ENCODE measurements around the gene CCDC6. TPM values are rescaled to one million over a fixed set of nuclear protein-coding genes. Genes with fewer than 3 reads are reported as not detected.
"Not testable (repeated sequence)": the region's sequence is repeated elsewhere in the genome, so short reads cannot be mapped to it uniquely, and the experiment has no call there.

Gene CCDC6
- total RNA-seq, 1 experiment from 2014 or later, result 13.2 TPM

DNA sequence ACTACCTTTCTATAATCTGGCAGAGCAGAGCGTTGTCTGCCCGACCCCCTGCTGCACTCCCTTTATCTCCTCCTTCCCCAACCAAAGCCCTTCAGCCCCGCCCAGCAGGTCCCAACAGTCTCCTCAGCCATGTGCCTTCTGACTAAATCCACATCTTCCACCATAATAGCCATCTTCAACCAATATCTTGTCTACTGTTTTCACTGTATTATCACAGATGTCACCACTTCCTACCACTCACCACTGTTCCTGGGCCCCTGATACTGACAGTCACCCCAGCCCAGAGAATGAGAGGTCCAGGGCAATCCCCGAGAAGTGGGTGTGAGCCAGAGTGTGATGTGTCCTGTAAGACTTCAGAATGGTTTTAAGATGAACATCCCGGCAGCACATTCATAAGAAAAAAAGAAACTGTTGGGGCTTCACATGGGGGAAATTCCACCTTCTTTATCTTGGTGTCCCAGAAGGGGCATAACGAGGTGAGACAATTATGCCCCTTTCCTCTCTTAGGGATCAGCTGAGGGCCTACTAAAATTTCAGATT is 25.3 kb downstream of the CCDC6 start:
- no peak for DNase-seq (ENCODE audit: low read depth)

DNA sequence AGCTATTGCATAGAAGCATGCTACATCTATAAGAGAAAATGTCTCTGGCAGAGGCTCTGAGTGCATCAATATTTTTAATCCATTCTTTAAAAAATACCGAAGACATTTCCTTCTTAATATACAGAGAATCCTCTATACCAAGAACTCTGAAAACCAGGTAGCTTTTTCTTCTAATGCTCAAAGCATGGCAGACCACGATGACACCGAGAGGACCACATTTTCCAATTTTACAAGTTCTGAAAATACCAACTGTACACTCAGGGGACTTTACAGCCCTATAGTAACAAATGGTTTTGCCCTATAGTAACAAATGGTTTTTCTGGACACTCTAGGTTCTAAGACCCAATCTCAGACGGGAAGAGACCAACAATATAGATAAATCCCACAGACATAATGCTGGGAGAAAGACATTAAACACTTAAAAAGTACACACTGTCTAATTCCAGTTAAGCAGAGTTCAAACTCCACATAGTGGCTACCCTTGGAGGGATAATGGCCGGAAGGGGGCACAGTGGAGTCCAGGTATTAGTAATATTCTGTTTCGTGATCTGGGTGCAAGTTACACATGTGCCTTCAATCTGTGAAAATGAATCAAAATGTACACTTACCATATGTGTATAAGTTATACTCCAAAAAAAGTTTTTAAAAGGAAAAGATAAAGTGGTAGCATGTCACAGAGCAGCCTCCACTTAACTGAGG is 26.2 kb downstream of the CCDC6 start:
- no peak for DNase-seq (ENCODE audit: low read depth)

DNA sequence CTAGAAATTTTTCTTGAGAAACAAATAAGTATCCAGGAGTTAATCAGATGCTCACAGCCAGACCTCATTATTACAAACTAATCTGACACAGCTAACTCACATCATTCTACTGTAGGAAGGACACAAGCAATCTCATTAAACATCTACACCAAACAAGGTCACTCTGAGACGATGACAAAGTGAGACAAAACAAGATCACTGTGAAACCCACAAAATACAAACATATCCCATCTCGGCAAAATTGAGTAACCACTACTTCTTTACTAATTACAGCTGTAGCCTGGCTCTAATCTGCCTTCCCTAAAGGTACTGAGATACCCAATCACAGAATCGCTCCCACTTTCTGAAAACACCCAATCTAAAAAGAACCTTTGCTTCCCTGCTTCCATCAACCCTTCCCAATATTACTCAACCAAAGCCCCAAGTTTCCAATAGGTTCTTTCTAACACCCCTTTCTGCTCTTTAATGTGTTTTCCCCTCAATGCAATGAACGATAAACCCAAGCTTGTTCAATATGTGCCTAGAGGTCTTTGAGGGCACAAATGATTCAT is 26.9 kb downstream of the CCDC6 start:
- no peak for DNase-seq (ENCODE audit: low read depth)

DNA sequence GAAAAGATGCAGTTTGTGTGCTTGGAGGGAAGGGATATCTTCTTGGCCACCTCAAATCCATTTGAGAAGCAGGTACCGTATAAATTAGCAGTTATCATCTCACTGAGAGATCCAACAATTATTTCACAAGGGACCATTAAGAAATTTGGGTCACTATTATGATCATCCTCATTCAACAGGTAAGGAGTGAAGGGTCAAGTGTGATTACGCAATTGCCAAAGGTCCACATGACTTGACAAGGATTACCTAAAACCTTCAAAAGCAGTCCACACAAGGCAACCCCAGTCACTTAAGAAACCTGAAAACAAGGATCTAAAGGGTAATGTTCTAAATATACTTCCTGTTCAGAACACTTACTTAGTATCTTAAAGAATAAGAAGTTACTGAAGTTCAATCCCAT is 27.4 kb downstream of the CCDC6 start:
- DNase-seq (ENCODE audit: low read depth), result no peak

DNA sequence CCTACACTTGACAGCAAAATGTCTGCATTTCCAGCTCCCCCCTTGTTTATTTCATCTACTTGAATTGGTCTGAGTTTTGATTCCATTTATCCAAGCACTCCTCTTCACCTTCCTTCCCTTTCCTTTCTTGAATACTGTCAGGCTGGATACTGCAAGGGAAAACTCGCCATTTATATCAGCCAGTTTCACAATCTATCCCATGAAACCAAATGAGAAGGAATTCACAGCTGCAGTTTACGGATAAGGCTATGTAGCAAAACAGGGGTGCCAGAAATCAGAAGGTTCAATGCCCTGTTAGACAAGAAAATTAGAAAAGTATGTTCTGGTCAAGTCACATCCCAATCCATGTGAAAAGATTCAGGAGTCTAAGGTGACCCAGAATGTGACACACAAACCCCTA is 28.1 kb downstream of the CCDC6 start:
- DNase-seq (ENCODE audit: low read depth), result no peak

DNA sequence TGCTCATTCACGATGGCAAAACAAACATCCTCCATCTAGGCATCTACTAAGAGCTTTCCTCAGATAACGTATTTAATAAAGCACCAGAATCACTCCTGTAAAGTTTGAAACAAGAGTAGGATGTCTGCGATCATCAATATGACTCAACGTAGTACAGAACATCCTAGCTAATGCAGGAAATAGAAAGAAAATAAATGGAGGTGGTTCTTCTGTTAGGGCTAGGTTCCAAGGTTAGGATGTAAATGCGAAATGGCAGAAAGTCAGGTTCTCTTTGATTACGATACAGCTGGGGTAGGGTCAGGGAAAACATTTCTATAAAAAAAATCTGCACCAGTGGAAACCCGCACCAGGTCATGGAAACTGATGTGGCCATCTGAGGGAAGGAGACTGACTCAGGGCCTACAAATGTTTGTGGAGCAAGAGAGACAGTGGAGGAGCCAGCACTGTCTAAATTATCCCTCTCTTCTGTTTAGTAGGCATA is 29.1 kb downstream of the CCDC6 start:
- DNase-seq (ENCODE audit: low read depth), result no peak

DNA sequence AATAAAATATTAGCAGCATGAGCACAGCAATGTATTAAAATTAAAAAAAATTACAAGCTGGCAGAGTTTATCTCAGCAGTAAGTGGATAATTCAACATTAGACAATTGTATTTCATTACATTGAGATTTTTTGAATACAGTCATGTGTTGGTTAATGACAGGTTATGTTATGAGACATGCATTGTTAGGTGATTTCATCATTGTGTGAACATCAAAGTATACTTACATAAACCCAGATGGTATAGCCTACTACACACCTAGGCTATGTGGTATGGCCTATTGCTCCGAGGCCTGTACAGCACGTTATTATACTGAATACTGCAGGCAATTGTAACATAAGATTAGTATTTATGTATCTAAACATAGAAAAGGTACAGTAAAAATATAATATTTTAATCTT is 29.7 kb downstream of the CCDC6 start:
- DNase-seq (ENCODE audit: low read depth), result no peak

DNA sequence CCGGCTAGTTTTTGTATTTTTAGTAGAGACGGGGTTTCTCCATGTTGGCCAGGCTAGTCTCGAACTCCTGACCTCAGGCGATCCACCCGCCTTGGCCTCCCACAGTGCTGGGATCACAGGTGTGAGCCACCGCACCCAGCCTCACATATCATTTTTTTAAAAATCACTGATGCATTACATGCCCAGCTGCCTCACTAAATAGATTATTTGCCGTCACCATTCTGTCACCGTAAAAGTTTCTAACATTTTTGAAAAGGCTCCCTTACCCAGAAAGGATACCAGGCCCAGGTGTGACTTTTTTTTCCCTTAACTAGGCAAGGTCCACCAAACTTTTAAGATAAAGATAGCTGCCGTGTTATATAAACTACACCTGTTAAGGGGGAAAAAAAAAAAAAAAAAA is 30.1 kb downstream of the CCDC6 start:
- DNase-seq (ENCODE audit: low read depth), result not testable (repeated sequence)

DNA sequence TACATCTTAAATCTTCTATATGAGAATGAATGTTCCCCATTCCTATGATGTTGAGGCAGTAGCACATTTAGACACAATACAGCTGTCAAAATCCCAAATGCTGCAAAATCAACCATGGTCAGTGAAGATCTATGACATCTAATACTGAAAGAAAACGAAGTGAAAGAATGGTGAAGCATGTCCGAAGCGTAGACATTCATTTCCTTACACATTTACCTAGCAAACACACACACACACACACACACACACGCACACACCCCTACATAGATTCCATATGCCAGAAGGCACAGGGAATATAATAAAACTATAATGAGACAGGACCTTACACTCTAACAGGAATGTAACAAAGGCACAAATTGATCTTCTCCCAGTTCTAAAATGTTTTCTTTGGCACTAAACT is 32.5 kb downstream of the CCDC6 start:
- no peak for DNase-seq (ENCODE audit: low read depth)

DNA sequence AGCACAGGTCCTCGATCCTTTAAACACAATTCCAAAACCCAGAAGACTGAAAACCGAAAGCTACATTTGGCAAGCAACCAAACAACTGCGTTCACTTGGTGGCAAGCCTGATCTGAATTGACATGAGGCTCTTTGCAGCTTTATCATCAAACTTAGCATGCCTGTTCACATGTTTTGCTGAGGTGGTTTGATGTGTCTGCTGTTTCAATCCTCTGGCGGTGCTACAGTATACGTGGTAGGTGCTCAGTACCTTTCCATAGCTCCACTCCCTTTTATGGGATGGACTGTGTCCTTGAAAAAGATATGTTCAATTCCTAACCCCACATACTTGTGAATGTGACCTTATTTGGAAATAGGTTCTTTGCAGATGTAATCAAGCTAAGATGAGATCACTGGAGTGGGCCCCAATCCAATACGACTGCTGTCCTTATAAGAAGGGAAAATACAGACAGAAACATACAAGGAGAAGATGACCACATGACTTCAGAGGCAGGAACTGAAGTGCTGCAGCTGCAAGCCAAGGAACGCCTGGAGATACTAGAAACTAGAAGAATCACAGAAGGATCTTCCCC is 33.4 kb downstream of the CCDC6 start:
- peak; percentile 79 for DNase-seq (ENCODE audit: low read depth)

DNA sequence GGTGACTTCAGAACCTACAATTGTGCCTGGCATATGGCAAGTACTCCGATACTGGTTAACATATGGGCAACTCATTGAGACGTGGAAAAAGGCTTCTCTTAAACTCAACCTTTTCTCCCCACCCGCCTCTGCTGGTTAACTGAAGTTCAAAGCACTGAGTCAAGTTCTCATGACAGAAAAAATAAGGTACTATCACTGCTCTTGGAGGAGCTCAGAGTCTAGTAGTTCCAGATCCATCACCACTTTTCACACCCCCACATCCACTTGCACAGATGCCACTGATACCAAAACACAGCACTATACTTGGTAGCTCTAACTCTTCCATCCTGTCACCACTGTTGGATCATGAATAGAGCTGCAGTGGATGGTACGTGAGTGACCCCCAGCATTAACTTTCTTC is 36.2 kb downstream of the CCDC6 start:
- no peak for DNase-seq (ENCODE audit: low read depth)

DNA sequence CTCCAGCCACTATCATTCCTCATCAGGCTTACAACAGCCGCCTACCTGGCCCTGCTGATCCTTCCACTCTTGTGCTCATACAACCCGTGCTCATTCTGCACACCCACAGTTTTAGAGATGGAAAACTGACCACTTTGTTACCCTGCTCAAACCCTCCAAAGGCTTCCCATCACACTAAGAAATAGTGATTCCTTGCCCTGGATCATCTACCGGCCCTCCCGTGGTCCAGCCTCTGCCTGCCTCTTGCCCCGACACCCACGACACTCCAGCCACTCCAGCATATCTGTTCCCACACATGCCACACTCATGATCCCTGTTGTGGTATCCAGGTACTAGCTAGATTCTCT is 36.8 kb downstream of the CCDC6 start:
- DNase-seq (ENCODE audit: low read depth), result no peak

DNA sequence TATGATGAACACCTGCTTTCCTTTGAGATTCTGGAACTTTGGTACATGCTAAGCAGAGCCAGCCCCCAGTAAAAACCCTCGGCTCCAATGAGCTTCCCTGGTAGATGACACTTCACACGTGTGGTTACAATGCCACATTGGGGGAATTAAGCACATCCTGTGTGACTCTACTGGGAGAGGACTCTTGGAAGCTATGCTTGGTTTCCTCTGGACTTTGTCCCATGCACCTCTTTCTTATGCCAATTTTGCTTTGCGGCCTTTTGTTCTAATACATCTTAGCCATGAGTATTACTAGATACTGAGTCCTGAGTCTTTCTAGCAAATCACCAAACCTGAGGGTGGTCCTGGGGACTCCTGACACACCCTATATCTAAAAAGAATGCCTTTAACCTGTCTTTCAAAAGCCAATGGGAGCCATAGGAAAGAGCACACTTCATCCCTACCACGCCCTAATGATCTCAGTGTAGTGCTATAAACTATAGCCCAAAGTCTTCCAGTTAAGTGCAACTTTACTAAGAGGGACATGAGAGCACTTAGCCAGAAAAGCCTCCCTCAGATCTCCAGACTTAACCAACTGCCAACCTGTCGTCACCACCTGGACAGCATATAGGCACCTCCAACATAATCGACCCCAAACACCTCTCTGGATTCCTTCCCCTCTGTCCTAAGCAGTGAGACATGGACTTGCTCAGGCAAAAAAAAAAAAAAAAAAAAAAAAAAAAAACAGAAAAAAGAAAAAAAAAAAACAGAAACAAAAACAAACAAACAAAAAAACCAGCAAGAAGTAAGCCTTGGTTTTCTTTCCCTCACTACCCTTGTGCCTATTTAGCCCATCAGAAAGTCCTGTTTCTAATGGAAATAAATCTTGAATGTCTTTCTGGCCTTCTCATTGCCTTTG is 37.4 kb downstream of the CCDC6 start:
- no peak for DNase-seq (ENCODE audit: low read depth)

DNA sequence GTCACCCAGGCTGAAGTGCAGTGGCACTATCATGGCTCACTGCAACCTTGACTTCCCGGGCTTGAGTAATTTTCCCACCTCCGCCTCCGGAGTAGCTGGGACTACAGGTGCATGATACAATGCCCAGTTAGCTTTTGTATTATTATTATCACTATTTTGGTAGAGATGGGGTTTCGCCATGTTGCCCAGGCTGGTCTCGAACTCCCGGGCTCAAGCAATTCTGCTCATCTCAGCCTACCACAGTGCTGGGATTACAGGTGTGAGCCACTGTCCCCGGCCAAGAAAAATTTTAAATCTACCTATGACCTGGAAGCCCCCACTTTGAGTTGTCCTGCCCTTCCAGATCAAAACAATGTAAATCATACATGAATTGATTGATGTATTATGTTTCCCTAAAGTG is 38.8 kb downstream of the CCDC6 start:
- no peak for DNase-seq (ENCODE audit: low read depth)

DNA sequence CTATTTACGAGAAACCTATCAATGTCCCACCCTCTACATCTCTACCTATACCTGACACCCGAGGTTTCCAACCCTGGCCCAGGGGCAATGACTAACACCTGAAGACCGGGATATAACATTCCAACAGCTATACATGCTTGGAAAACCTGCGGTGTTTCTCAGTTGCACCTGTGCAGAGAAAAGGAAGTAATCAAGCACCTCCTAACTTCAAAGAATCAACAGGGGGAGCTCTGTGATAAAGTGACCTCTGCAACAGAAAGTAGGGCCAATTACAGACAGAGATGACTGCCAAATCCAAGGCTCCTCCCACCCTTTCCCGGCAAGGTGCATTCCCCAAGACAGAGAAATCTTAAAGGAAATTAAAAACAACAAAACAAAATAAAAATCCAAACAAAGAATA is 41.3 kb downstream of the CCDC6 start:
- DNase-seq (ENCODE audit: low read depth), result no peak

DNA sequence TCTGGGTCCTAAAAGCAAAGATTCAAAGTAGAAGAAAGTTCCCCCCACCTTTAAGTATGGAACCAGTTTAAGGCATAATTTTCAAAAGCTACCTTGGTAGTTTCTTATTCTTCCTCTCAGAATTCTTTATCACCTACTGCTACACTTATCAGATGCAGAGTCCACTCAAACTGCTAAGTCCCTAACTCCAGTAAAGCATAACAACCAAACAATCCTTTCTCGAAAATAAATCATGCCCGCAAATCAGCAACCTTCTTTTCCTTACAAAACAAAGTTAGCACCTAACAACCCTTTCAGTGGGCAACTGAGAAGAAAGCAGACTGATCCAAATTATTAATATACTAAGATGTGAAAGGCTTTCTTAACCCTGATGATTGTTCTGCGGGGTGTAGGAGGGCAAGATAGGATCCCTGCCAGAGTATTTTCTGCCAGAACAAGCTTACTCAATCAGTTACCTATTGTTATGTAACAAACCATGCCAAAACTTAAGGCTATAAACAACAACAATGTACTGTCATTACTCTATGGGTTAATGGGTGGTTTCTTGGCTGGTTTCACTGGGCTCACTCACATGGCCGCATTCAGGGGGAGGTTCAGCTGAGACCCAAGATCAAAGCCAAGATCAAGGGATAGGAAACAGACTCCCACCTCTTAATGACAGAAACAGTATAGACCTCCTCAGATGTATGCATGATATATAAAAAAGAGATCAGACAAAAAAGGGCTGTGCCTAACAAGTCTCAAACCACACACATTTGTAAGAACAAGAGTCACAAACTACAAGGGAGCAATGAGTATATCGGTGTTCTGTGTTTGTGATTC is 42.0 kb downstream of the CCDC6 start:
- DNase-seq (ENCODE audit: low read depth), result no peak

DNA sequence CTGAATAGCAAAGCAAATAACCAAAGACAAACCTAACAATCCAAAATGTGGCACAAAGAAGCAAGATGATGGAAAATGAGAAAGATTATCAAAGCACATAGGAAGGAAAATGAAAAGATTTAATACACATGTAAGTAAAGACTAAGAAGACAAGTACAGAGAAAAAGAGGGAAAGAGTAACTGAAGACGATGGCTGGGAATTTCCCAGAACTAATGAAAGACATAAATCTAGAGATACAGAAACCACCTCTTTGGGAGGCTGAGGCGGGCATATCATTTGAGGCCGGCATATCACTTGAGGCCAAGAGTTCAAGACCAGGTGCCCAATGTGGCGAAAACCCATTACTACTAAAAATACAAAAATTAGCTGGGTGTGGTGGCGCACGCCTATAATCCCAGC is 46.8 kb downstream of the CCDC6 start:
- no peak for DNase-seq (ENCODE audit: low read depth)

DNA sequence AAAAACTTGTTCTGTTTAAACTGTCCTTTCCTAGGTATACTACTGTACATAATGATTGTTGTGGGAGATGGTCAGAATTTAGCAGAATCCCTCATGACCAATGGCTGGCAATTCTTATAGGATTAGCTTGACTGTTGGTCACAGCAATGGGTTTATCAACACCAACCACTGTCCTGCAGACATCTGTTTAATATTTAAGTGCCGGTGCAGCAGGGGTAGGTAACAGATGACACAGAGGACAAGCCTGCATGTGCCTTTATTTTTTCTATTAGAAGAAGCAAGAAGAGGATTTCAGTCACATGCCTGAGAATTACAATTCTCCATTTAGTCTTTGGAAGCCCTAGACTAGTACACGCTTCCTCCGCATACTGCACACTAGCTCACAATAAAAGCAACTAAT is 48.4 kb downstream of the CCDC6 start:
- DNase-seq (ENCODE audit: low read depth), result no peak

DNA sequence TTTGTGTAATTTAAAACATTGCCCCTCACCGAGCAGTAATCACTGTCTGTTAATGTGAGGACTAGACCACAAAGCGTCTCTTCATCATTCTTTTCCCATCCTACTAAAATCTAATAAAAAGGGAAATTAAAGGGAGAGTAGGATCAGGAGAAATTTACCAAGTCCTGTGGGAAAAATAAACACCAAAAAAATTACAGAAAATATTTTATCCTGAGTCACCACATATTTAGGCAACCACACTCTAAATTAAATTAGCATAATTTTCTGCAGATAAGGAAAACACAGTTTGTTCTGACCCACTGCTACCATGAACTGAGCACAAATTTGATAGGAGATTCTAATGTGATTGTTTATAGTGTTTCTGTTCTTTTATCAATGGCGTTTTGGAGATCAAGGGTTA is 49.3 kb downstream of the CCDC6 start:
- no peak for DNase-seq (ENCODE audit: low read depth)

DNA sequence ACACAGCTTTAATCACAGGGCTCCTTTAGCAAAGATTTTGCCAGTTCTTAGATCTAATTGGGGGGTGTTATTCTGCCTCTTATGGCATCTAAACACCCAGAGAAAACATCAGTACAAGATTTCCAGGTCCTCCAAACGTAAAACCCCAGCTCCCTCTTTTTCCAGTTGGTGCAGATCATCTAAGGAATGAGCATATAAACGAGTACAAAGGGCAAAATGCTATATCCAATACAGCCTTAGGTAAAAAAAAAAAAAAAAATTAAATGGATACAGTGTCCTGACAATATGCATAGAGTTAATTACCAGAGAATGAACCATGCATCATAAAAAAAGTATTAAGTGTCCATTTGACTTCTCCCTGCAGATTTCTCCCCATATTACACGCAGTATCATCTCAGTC is 50.3 kb downstream of the CCDC6 start:
- DNase-seq (ENCODE audit: low read depth), result no peak

DNA sequence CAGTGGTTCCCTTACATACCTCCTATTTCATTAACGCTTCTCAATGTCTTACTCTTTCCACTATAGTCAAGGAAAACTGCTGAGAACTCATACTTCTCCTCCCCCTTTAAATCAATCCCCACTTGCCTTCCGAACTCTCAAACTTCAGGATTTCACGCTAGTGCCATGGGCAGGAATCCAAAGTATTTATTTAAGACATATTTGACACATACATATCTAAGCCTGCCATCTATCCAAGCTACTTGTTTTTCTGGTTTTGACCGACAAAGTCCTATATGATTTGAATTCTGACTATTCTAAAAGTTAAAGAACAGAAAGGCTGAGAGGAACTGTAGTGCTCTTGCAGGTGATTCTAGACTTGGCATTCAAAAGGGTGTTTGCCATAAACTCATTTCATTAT is 51.8 kb downstream of the CCDC6 start:
- DNase-seq (ENCODE audit: low read depth), result no peak

DNA sequence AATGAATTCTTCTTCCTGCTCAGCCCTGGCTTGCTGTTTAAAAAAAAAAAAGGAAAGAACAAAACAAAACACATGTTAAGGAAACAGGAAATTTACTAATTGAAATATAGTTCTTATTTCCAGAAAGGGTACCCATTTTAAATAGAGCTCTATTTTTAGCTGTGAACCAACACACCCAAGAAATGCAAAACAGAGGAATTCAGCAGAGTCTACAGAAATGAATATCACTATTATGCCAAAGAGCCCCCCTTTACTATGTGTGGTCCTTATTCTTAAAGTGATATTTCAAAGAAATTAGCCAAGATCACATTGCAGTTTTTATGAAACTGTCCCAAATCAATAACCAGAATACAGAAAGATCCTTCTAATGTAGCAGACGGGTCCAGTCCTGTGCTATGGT is 53.7 kb downstream of the CCDC6 start:
- no peak for DNase-seq (ENCODE audit: low read depth)

Data from RPMI7951 (cell line).